ENCODE results near the gene GNG7.
"Not testable (repeated sequence)": the region's sequence is repeated elsewhere in the genome, so short reads cannot be mapped to it uniquely, and the experiment has no call there.

The GNG7 gene

GRCh38 chr19:2668175-2668763 lies 34.2 kb downstream of the GNG7 start:
- DNase-seq = no peak

GRCh38 chr19:2667349-2667748 lies 35.1 kb downstream of the GNG7 start:
- DNase-seq = not testable (repeated sequence)

GRCh38 chr19:2666344-2666994 lies 36.0 kb downstream of the GNG7 start:
- DNase-seq = no peak

- no peak for DNase-seq
Observed at GRCh38 chr19:2665103-2665502, 37.4 kb downstream of the GNG7 start.

- peak in 1 of 2 donors; percentile 82 for DNase-seq
Observed at GRCh38 chr19:2663920-2664571, 38.4 kb downstream of the GNG7 start.

GRCh38 chr19:2661615-2662014 lies 40.9 kb downstream of the GNG7 start:
- no peak for DNase-seq

GRCh38 chr19:2659856-2660432 lies 42.5 kb downstream of the GNG7 start:
- no peak for DNase-seq

GRCh38 chr19:2656533-2656932 lies 46.0 kb downstream of the GNG7 start:
- DNase-seq = no peak

- DNase-seq = no peak
Observed at GRCh38 chr19:2653710-2654707, 48.5 kb downstream of the GNG7 start.

GRCh38 chr19:2653218-2653617 lies 49.3 kb downstream of the GNG7 start:
- no peak for DNase-seq

GRCh38 chr19:2652504-2653099 lies 49.9 kb downstream of the GNG7 start:
- no peak for DNase-seq

GRCh38 chr19:2651002-2651733 lies 51.3 kb downstream of the GNG7 start:
- DNase-seq = not testable (repeated sequence)

- DNase-seq = no peak
Observed at GRCh38 chr19:2650515-2650914, 52.0 kb downstream of the GNG7 start.

GRCh38 chr19:2648528-2648937 lies 54.0 kb downstream of the GNG7 start:
- peak; percentile 74 to 77 for DNase-seq

- no peak for DNase-seq
Observed at GRCh38 chr19:2648099-2648498, 54.4 kb downstream of the GNG7 start.

GRCh38 chr19:2646866-2647535 lies 55.5 kb downstream of the GNG7 start:
- no peak for DNase-seq

- DNase-seq = no peak
Observed at GRCh38 chr19:2645826-2646225, 56.7 kb downstream of the GNG7 start.

GRCh38 chr19:2643123-2643737 lies 59.3 kb downstream of the GNG7 start:
- DNase-seq = not testable (repeated sequence)

- DNase-seq = no peak
Observed at GRCh38 chr19:2641332-2641698, 61.2 kb downstream of the GNG7 start.

- DNase-seq = no peak
Observed at GRCh38 chr19:2640563-2641331, 61.7 kb downstream of the GNG7 start.
